Uterus (tissue), 2 donors: ENCODE data around the gene MARCHF6.

Experiments used
- POLR2A ChIP-seq, 2 donors: fragments of 450-650 bp; IDR thresholded peaks; one replicate each; pipeline ENCODE4 v1.6.1; 2016; ENCODE audit warnings: antibody characterized with exemption in 2 of 2, mild to moderate bottlenecking in 1 of 2, moderate library complexity in 1 of 2
- TF ChIP-seq, protein P1 (sequence below), 4 experiments: fragments of 200-600 bp in 2 of 4; fragments of 450-650 bp in 2 of 4; sonication (generic) in 2 of 4; IDR thresholded peaks; one replicate each; pipeline ENCODE4 v1.5.1; 2016 to 2019; ENCODE audit warnings: antibody characterized with exemption in 4 of 4, mild to moderate bottlenecking in 2 of 4, moderate library complexity in 1 of 4

DNA sequence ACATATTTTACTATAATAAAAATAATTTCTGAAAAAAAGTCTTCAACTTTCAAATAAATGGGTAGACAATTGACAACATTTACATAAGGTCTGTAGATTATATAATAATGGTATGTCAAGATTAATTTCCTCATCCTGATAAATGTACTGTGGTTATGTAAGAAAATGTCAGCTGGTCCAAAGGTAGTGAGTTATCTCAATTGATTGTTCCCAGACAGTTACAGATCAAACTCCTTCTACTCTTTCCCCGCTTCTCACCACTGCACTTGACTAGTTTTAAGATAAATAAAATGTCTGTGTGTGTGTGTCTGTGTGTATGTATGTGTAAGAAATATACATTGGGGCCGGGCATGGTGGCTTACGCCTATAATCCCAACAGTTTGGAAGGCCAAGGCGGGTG is 16.4 kb upstream of the MARCHF6 start:
- TF ChIP-seq, protein P1, sequence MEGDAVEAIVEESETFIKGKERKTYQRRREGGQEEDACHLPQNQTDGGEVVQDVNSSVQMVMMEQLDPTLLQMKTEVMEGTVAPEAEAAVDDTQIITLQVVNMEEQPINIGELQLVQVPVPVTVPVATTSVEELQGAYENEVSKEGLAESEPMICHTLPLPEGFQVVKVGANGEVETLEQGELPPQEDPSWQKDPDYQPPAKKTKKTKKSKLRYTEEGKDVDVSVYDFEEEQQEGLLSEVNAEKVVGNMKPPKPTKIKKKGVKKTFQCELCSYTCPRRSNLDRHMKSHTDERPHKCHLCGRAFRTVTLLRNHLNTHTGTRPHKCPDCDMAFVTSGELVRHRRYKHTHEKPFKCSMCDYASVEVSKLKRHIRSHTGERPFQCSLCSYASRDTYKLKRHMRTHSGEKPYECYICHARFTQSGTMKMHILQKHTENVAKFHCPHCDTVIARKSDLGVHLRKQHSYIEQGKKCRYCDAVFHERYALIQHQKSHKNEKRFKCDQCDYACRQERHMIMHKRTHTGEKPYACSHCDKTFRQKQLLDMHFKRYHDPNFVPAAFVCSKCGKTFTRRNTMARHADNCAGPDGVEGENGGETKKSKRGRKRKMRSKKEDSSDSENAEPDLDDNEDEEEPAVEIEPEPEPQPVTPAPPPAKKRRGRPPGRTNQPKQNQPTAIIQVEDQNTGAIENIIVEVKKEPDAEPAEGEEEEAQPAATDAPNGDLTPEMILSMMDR (IDR thresholded peaks at IDR 0.05), result no peak
- no peak for TF ChIP-seq POLR2A (IDR thresholded peaks at IDR 0.05)
